ENCODE measurements around the gene GLYATL1B.

DNA sequence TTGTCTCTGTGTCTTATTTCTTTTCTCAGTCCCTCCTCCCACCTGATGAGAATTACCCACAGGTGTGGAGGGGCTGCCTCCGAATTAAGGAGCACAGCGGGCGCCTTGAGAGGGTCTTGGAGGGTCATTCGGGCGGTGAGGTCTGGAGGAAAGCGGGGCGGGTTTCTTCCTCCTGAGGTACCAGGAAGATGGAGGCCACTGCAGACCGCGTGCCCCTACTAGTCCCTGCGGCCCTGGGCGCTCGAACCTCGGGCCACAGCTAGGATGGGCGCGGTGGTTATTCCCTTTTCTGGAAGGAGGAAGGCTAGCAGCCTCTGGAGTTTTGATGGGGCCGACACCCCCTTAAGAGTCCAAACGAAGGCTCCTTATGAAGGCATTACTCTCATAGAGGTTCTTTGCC is 51.1 kb downstream of the GLYATL1B start:
- TF ChIP-seq, protein P1, sequence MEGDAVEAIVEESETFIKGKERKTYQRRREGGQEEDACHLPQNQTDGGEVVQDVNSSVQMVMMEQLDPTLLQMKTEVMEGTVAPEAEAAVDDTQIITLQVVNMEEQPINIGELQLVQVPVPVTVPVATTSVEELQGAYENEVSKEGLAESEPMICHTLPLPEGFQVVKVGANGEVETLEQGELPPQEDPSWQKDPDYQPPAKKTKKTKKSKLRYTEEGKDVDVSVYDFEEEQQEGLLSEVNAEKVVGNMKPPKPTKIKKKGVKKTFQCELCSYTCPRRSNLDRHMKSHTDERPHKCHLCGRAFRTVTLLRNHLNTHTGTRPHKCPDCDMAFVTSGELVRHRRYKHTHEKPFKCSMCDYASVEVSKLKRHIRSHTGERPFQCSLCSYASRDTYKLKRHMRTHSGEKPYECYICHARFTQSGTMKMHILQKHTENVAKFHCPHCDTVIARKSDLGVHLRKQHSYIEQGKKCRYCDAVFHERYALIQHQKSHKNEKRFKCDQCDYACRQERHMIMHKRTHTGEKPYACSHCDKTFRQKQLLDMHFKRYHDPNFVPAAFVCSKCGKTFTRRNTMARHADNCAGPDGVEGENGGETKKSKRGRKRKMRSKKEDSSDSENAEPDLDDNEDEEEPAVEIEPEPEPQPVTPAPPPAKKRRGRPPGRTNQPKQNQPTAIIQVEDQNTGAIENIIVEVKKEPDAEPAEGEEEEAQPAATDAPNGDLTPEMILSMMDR (IDR thresholded peaks at IDR 0.05 in 8 of 11, conservative IDR thresholded peaks at IDR 0.05 in 3 of 11): no peak
- TF ChIP-seq POLR2A (IDR thresholded peaks at IDR 0.05): no peak
